Measurements from ENCODE around the gene CES1.
"Not testable (repeated sequence)": the region's sequence is repeated elsewhere in the genome, so short reads cannot be mapped to it uniquely, and the experiment has no call there.

GRCh38 chr16:55803681-55804080, 29.2 kb downstream of the CES1 start:
- TF ChIP-seq CTCF (IDR thresholded peaks at IDR 0.05; ENCODE audit: low read length); EZH2 (IDR thresholded peaks at IDR 0.05; ENCODE audit: borderline replicate concordance, low read length): not testable (repeated sequence)

Data from OCI-LY1 (cell line).